ENCODE results near the gene NCBP3.

DNA sequence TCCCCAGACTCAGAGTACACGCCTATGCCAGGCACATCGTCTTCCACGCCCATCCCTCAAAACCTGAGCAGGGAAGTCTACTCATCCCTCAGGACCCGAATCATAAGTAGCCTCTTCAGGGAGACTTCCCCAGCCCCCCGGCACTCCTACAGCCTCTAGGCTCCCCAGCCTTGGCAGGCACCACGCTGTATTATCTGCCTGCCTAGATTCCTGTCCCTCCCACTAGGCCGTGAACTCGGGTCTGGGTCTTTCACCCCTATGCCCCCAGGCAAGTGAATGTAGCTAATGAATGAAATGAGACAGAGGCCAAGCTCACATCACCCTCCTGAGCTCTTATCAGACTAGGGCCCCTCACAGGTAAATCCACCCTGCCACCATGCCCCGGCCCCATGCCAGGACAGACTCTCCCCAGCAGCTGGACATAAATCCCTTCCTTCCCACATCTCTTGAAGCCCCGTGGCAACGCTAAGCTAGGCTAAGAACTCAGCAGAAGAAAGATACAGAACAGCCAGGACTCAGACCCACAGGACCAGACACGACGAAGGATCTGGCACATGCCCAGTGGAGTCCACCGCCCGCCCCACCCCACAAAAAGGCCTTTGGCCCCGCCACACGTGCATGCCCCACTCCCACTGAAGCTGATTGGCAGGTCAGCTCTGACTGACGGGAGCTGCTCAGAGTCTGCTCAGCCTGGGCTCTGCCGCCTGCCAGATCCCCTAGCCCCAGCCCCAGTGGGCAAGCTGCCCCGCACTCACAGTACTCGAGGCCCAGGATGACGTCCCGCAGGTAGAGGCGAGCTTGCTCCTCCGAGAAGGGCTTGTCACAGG, 33.8 kb upstream of the NCBP3 start:
- TF ChIP-seq, protein P1, sequence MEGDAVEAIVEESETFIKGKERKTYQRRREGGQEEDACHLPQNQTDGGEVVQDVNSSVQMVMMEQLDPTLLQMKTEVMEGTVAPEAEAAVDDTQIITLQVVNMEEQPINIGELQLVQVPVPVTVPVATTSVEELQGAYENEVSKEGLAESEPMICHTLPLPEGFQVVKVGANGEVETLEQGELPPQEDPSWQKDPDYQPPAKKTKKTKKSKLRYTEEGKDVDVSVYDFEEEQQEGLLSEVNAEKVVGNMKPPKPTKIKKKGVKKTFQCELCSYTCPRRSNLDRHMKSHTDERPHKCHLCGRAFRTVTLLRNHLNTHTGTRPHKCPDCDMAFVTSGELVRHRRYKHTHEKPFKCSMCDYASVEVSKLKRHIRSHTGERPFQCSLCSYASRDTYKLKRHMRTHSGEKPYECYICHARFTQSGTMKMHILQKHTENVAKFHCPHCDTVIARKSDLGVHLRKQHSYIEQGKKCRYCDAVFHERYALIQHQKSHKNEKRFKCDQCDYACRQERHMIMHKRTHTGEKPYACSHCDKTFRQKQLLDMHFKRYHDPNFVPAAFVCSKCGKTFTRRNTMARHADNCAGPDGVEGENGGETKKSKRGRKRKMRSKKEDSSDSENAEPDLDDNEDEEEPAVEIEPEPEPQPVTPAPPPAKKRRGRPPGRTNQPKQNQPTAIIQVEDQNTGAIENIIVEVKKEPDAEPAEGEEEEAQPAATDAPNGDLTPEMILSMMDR (conservative IDR thresholded peaks at IDR 0.05; ENCODE audit: low read length): no peak
- no peak for TF ChIP-seq EZH2phosphoT487 (IDR thresholded peaks at IDR 0.05; ENCODE audit: borderline replicate concordance, low read depth, low read length)
